Measurements from ENCODE around the gene COLEC12.

- no peak for TF ChIP-seq CTCF (conservative IDR thresholded peaks at IDR 0.05)
- no peak for TF ChIP-seq ZFX (IDR thresholded peaks at IDR 0.05)
Measured at GRCh38 chr18:383135-383534, 117.4 kb downstream of the COLEC12 start.
